Measurements from ENCODE around the gene AIRE.

DNA sequence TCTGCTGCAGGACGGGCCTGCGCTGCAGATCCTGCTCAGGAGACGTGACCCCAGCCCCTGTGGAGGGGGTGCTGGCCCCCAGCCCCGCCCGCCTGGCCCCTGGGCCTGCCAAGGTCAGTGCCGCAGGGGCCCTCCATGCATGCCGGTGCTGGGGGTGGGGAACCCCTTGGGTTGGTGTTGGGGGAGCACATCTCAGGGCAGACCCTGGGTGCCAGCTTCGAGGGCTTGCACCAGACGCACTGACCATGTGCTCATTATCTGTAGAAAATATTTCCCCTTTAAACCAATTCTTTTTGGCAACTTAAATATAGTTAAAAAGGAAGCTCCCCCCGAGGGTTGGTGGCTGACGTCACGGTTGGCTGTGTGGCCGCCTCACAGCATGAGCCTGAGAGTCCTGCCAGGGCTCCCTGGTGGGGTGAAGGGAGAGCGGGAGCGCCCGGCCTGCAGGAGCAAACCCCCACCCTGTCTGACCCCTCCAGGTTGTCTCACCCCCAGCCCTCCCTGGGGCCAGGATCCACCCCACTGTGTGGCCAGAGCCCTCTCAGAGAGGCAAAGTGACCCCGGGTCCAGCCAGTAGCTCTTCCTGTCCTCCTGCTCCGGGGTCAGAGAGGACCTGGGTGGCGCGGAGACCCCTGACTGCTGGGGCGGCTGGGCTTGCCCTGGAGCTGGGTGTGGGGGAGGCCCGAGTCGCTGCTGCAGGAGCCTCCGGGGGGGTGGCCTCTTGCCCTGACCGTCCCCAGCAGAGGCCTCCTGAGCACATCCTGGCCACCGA, 8.9 kb downstream of the AIRE start:
- TF ChIP-seq, protein P1, sequence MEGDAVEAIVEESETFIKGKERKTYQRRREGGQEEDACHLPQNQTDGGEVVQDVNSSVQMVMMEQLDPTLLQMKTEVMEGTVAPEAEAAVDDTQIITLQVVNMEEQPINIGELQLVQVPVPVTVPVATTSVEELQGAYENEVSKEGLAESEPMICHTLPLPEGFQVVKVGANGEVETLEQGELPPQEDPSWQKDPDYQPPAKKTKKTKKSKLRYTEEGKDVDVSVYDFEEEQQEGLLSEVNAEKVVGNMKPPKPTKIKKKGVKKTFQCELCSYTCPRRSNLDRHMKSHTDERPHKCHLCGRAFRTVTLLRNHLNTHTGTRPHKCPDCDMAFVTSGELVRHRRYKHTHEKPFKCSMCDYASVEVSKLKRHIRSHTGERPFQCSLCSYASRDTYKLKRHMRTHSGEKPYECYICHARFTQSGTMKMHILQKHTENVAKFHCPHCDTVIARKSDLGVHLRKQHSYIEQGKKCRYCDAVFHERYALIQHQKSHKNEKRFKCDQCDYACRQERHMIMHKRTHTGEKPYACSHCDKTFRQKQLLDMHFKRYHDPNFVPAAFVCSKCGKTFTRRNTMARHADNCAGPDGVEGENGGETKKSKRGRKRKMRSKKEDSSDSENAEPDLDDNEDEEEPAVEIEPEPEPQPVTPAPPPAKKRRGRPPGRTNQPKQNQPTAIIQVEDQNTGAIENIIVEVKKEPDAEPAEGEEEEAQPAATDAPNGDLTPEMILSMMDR (IDR thresholded peaks at IDR 0.05) = no peak
- no peak for TF ChIP-seq POLR2A (IDR thresholded peaks at IDR 0.05)
